ENCODE measurements around the gene ZNF486. TPM values are rescaled to one million over a fixed set of nuclear protein-coding genes. Genes with fewer than 3 reads are reported as not detected.
A peak's percentile ranks its signal among the peaks of the same experiment; 100 is the strongest.
"Not testable (repeated sequence)": the region's sequence is repeated elsewhere in the genome, so short reads cannot be mapped to it uniquely, and the experiment has no call there.

The ZNF486 gene
- total RNA-seq, 1 donor from 2014 or later = 1.1 TPM

GRCh38 chr19:20167651-20168122, 673 bp downstream of the ZNF486 start:
- peak overlapping the region; percentile 67 to 72 for H3K27ac ChIP-seq
- TF ChIP-seq CTCF (IDR thresholded peaks at IDR 0.05) = no peak
- H3K27me3 ChIP-seq = no peaks in the 10 kb centered on the region
- H3K9me3 ChIP-seq = no peaks in the 10 kb centered on the region
- intact Hi-C loops (cut with DNase I) = loop anchor here (1.0 to 10.0 kb wide), 8 partner anchors 90 to 975 kb away; partner anchors contain the start of genes ZNF14, ZNF431, ZNF682 and ZNF90
- no peak for DNase-seq (ENCODE audit: low spot score in 2 of 2)
- no peaks in the 10 kb centered on the region for H3K4me1 ChIP-seq
- H3K4me3 ChIP-seq = peak overlapping the region; percentile 57 to 71
- H3K36me3 ChIP-seq = peaks cover 11 to 12% of the 10 kb centered on the region in 2 donors

DNA sequence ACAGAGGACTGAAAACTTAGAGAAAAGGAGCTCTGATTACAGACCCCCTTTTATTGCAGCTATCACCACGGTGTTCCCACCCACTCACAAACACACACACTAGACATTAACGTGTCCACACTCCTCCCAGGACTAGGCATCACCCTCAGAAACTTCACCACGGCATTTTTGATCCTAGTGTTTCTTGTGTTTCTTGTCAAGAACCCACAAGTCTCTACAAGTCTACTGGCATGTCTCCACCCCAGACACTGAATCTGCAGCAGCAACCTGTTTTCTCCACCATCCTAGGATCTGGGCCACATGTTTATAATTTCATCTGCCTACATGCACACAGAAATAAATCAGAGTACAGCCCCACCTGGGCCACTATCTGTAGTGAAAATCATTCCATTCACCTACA, 4.3 kb downstream of the ZNF486 start:
- Histone ChIP-seq H3K4me1 (no peaks in the 10 kb centered on the region), H3K27ac (no peak overlapping the region), H3K4me3 (no peak overlapping the region), H3K36me3 (peaks cover 11 to 17% of the 10 kb centered on the region in 2 donors), H3K27me3 (no peaks in the 10 kb centered on the region), H3K9me3 (no peaks in the 10 kb centered on the region)
- DNase-seq (ENCODE audit: low spot score in 2 of 2) = no peak
- TF ChIP-seq CTCF (IDR thresholded peaks at IDR 0.05) = no peak
- intact Hi-C loops (cut with DNase I) = no loop called here

DNA sequence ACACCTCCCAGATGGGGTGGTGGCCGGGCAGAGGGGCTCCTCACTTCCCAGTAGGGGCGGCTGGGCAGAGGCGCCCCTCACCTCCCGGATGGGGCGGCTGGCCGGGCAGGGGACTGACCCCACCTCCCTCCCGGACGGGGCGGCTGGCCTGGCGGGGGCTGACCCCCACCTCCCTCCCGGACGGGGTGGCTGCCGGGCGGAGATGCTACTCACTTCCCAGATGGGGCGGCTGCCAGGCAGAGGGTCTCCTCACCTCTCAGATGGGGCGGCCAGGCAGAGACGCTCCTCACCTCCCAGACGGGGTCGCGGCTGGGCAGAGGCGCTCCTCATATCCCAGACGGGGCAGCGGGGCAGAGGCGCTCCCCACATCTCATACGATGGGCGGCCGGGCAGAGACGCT, 8.8 kb downstream of the ZNF486 start:
- not testable (repeated sequence) for H3K27ac ChIP-seq

DNA sequence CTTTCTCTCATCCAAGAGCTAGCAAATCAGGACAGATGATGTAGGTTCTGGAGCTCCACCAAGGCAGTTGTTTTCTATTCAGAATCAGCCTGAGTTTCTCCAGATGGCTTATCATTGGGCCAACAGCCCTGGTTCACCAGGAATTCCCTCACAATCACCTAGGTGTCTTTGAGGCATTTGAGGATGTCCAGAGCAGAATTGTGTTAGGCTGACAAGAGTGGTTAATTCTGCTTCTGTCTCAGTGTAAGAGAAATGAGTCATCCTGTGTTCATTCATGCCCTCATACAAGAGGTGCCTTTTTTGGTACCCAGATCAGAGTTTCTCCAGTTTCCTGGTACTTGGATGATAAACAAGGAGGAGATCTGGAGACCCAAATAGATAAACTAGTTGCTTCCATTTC, 12.9 kb downstream of the ZNF486 start:
- H3K27ac ChIP-seq; H3K27me3 ChIP-seq; DNase-seq (ENCODE audit: low spot score in 2 of 2); H3K4me3 ChIP-seq; H3K4me1 ChIP-seq; intact Hi-C loops (cut with DNase I); H3K36me3 ChIP-seq; H3K9me3 ChIP-seq: not testable (repeated sequence)

More for the DNA sequence above, 8.8 kb downstream of the ZNF486 start:
- peaks cover 8 to 13% of the 10 kb centered on the region in 2 donors for H3K36me3 ChIP-seq
- H3K4me1 ChIP-seq; H3K27me3 ChIP-seq; H3K9me3 ChIP-seq; H3K4me3 ChIP-seq; intact Hi-C loops (cut with DNase I); DNase-seq (ENCODE audit: low spot score in 2 of 2): not testable (repeated sequence)

DNA sequence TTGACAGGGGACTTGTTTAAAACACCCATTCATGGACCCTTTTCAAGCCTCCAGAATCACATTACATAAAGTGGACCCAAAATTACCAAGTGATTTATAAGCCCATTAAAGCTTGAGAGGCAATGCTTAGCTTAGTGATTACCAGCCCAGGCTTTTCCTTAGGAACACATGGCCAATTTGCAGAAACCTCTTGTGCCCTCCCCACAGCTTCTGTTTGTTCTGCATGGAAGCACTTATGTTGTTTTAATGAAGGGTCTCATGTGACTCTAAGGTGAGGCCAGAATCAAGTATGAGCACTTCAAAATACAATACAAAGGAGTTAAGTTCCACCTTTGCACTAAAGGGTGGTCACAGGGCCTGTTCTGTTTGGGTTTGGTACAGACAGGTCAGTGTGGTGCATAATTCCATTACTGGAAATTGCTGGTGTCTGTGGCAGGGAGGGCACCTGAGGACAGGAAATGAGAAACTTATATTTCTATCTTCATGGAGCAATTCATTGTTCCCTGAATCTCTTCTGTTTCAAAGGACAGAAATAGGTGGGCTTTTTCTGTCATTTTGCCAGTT, 15.3 kb downstream of the ZNF486 start:
- intact Hi-C loops (cut with DNase I) = no loop called here
- Histone ChIP-seq H3K27me3 (no peaks in the 10 kb centered on the region), H3K9me3 (no peaks in the 10 kb centered on the region), H3K4me1 (no peaks in the 10 kb centered on the region), H3K4me3 (no peak overlapping the region), H3K36me3 (peaks cover 0 to 12% of the 10 kb centered on the region in 2 donors), H3K27ac (no peak overlapping the region)
- TF ChIP-seq CTCF (IDR thresholded peaks at IDR 0.05) = no peak
- DNase-seq (ENCODE audit: low spot score in 2 of 2) = no peak

- intact Hi-C loops (cut with DNase I) = no loop called here
- no peaks in the 10 kb centered on the region for H3K9me3 ChIP-seq
- no peaks in the 10 kb centered on the region for H3K4me1 ChIP-seq
- no peak for DNase-seq (ENCODE audit: low spot score in 2 of 2)
- H3K27ac ChIP-seq = no peak overlapping the region
- peaks cover 9 to 48% of the 10 kb centered on the region in 2 donors for H3K36me3 ChIP-seq
- TF ChIP-seq CTCF (IDR thresholded peaks at IDR 0.05) = no peak
- H3K4me3 ChIP-seq = no peak overlapping the region
- H3K27me3 ChIP-seq = no peaks in the 10 kb centered on the region
Observed at GRCh38 chr19:20186174-20186573, 19.2 kb downstream of the ZNF486 start.

DNA sequence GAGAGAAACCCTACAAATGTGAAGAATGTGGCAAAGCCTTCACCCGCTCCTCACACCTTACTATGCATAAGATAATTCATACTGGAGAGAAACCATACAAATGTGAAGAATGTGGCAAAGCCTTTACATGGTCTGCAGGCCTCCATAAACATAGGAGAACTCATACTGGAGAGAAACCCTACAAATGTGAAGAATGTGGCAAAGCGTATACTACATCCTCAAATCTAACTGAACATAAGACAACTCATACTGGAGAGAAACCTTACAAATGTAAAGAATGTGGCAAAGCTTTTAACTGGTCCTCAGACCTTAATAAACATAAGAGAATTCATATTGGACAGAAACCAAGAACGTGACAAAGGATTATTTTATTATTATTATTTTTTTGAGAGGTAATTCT, 30.7 kb downstream of the ZNF486 start:
- H3K4me1 ChIP-seq = no peaks in the 10 kb centered on the region
- no peaks in the 10 kb centered on the region for H3K27me3 ChIP-seq
- no peak for DNase-seq (ENCODE audit: low spot score in 2 of 2)
- intact Hi-C loops (cut with DNase I) = no loop called here
- H3K4me3 ChIP-seq = no peak overlapping the region
- TF ChIP-seq CTCF (IDR thresholded peaks at IDR 0.05) = no peak
- no peak overlapping the region for H3K27ac ChIP-seq
- peaks cover 37 to 38% of the 10 kb centered on the region in 2 donors for H3K36me3 ChIP-seq
- H3K9me3 ChIP-seq = peaks cover 15 to 84% of the 10 kb centered on the region in 2 donors
